ENCODE measurements around the gene OR52E6.

The OR52E6 gene

DNA sequence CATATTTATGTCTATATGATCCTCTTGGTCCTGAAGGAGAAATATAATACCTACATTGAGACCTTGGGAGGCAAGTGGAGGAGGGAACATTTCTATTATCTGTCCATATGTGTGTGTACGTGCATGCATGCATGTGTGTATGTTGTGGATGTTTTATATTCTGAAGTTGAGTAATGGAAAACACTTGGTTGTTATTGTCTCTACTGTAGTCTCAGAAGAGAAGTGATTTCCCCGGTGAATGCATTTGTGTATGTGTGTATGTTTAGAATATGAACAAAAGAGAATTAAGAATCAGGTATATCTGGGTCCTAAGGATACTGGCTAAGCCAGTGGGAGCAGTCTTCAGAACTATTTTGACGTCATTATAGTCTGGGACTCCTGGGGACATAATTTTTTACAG, 50.5 kb downstream of the OR52E6 start, which contains the start of gene OR52N1:
Gene OR52N1, minus strand, starts transcription at position 101 of the 400 bp plus-strand sequence. CDS start 2,449 bp downstream, outside the sequence.
- DNase-seq, result no peak

Measured in midbrain (tissue), 1 donor.